ENCODE results near the gene PAPOLA. TPM values are rescaled to one million over a fixed set of nuclear protein-coding genes. Genes with fewer than 3 reads are reported as not detected.

Gene PAPOLA
- total and polyA plus RNA-seq, 9 of the 15 experiments (the other 6 are each of a cell fraction or from before 2014, with no cell fraction given), result 51.1 to 199 (median 95.8) TPM

DNA sequence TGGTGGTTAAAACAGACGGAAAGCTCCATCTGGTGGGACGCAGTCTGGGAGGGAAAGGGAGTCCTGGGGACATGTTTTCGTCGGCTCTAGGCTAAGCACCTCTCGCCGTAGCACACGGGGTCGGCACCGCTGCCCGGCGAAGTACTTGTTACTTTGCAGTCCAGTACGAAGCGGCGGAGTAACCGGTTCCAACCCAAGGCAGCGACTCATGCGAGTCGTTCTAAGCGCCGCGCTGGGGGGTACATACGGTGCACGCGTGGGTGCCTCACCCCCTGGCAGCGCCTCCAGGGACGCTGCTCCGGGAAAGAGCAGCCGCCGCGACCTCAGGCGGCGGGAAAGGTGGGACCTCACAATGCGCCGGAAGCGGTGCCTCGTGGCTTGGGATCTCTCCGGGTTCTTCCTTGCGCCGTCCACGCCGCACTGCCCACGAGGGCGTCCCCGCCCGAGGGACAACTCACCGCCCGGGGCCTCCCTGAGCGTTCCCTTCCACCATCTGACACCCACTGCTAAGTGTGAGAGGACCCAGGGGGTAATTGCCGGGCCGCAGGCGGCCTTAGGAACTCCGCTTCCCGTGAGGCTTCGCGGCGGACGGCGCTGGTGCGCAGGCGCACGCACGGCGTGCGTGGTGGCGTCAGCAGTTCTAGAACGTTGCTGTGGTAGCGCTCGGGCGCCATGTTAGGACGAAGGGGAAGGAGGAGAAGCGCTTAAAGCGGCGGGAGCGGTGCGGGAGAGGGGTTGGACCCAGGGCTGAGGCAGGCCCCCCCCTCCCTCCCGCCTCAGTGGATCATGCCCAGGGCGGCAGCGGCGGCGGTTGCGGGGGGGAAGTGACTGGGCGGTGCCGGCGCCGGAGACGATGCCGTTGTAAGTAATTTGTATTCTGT lies at the start of gene PAPOLA (continued):
- no peak for TF ChIP-seq TBL1XR1 (IDR thresholded peaks at IDR 0.05; ENCODE audit: low read length in 2 of 2)
- TF ChIP-seq THRAP3 (IDR thresholded peaks at IDR 0.05; ENCODE audit: borderline replicate concordance), result no peak
- no peak for TF ChIP-seq NELFE (IDR thresholded peaks at IDR 0.05; ENCODE audit: insufficient read depth, insufficient read length)
- TF ChIP-seq, protein P1, sequence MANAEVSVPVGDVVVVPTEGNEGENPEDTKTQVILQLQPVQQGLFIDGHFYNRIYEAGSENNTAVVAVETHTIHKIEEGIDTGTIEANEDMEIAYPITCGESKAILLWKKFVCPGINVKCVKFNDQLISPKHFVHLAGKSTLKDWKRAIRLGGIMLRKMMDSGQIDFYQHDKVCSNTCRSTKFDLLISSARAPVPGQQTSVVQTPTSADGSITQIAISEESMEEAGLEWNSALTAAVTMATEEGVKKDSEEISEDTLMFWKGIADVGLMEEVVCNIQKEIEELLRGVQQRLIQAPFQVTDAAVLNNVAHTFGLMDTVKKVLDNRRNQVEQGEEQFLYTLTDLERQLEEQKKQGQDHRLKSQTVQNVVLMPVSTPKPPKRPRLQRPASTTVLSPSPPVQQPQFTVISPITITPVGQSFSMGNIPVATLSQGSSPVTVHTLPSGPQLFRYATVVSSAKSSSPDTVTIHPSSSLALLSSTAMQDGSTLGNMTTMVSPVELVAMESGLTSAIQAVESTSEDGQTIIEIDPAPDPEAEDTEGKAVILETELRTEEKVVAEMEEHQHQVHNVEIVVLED (CRISPR knock-in tag; IDR thresholded peaks at IDR 0.05), result peak; percentile 99
- no peak for TF ChIP-seq DACH1 (IDR thresholded peaks at IDR 0.05; ENCODE audit: partially characterized antibody)
- peak in 1 of 2 experiments; percentile 41; a peak in 2 of 4 replicates for TF ChIP-seq MAZ (CRISPR knock-in tag; conservative IDR thresholded peaks at IDR 0.05 in 1 of 2, IDR thresholded peaks at IDR 0.05 in 1 of 2)
- TF ChIP-seq PTBP1 (IDR thresholded peaks at IDR 0.05; ENCODE audit: low read depth, low read length), result no peak
- 0 out of 2 replicates have a peak, but pooled peaks have one; percentile 53 for TF ChIP-seq ZNF224 (CRISPR knock-in tag; IDR thresholded peaks at IDR 0.05)
- TF ChIP-seq CCAR2 (IDR thresholded peaks at IDR 0.05; ENCODE audit: low read depth, low read length), result no peak
- no peak for TF ChIP-seq ZEB2 (IDR thresholded peaks at IDR 0.05)
- no peak for TF ChIP-seq MCM2 (IDR thresholded peaks at IDR 0.05; ENCODE audit: low read depth)
- TF ChIP-seq NFIX (CRISPR knock-in tag; IDR thresholded peaks at IDR 0.05; ENCODE audit: low read depth), result no peak
- TF ChIP-seq MBD2 (IDR thresholded peaks at IDR 0.05; ENCODE audit: borderline replicate concordance, low read depth), result no peak; the same call in none of the 2 replicates
- peak; percentile 70; the same call in 1 of the 2 replicates for TF ChIP-seq XRCC5 (IDR thresholded peaks at IDR 0.05; ENCODE audit: low read depth, low read length)
- no peak for TF ChIP-seq ILF3 (IDR thresholded peaks at IDR 0.05; ENCODE audit: borderline replicate concordance)
- TF ChIP-seq SMC3 (conservative IDR thresholded peaks at IDR 0.05; ENCODE audit: insufficient read depth, low read depth, low read length), result no peak
- no peak for TF ChIP-seq KHSRP (IDR thresholded peaks at IDR 0.05)
- TF ChIP-seq ZSCAN32 (CRISPR knock-in tag; IDR thresholded peaks at IDR 0.05), result no peak; the same call in 1 of the 2 replicates
- no peak for TF ChIP-seq MED1 (CRISPR knock-in tag; IDR thresholded peaks at IDR 0.05; ENCODE audit: borderline replicate concordance)
- TF ChIP-seq GATAD2B (IDR thresholded peaks at IDR 0.05; ENCODE audit: borderline replicate concordance), result no peak
- no peak for TF ChIP-seq PCBP2 (IDR thresholded peaks at IDR 0.05; ENCODE audit: low read depth, low read length, poor library complexity, severe bottlenecking)
- no peak for TF ChIP-seq NR2C2 (CRISPR knock-in tag; IDR thresholded peaks at IDR 0.05)
- TF ChIP-seq NR2C2 (tag; IDR thresholded peaks at IDR 0.05), result peak; percentile 80
- TF ChIP-seq NCOR1 (IDR thresholded peaks at IDR 0.05), result no peak
- no peak for TF ChIP-seq PPARD (CRISPR knock-in tag; IDR thresholded peaks at IDR 0.05)
- TF ChIP-seq ZNF77 (CRISPR knock-in tag; IDR thresholded peaks at IDR 0.05), result no peak
- no peak for TF ChIP-seq ASH1L (IDR thresholded peaks at IDR 0.05; ENCODE audit: borderline replicate concordance, low read depth, partially characterized antibody)
- TF ChIP-seq EZH2 (IDR thresholded peaks at IDR 0.05; ENCODE audit: borderline replicate concordance, low read depth, low read length), result no peak
- no peak for TF ChIP-seq ZNF75A (CRISPR knock-in tag; IDR thresholded peaks at IDR 0.05)
- TF ChIP-seq FOXK2 (conservative IDR thresholded peaks at IDR 0.05 in 1 of 2, IDR thresholded peaks at IDR 0.05 in 1 of 2; ENCODE audit: low read depth in 2 of 2), result peak in 1 of 2 experiments; percentile 25; a peak in 1 of 4 replicates
- TF ChIP-seq STAT5B (CRISPR knock-in tag; IDR thresholded peaks at IDR 0.05), result no peak

Measured in K562 (cell line).